Measurements from ENCODE around the gene KRTAP20-3. TPM values are rescaled to one million over a fixed set of nuclear protein-coding genes. Genes with fewer than 3 reads are reported as not detected.

The KRTAP20-3 gene
- not detected for polyA plus RNA-seq (ENCODE audit: insufficient read length)

DNA sequence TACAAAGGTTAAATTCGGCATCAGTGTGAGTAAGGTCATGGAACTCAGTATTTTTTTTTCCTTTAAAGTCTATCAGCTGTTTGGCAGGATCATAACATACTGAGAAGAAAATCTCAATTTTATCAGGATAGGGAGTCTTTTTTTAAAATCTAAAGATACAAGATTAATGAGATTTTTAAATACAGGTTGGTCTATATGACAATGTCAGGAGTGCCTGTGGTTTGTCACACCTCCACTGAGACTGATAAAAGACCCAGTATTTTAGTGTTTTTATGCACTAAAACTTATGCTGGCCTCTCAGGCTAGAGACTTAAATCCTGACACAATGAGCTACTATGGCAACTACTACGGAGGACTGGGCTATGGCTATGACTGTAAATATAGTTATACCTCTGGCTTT lies at the start of gene KRTAP20-3:
Gene KRTAP20-3 (plus strand): TSS at position 301 of the 400 bp plus-strand sequence.
- DNase-seq (ENCODE audit: low read depth), result no peak

DNA sequence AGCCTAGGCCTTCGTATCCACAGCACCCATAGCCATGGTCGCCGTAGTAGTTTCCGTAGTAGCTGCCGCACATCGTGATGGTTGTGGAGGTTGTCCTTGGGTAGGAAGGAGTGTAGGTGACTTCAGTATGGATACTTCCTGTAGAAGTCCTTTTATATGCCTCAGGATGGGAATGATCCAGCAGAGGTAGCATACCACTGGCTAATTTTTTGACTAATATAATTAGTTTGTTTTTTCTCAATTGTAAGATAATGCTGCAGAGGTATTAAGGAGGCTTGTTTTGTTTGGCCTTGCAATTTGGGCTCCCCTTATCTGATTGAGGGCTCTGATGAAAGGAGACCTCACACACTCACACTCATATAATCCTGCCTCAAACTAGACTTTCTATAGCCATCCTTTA lies 43.9 kb upstream of the KRTAP20-3 start, which contains the start of gene KRTAP6-2:
Gene KRTAP6-2 (minus strand): TSS at position 101 of the 400 bp plus-strand sequence. CDS start 28 bp downstream, at position 73.
- DNase-seq (ENCODE audit: low read depth), result no peak

- no peak for DNase-seq (ENCODE audit: low read depth)
Measured at GRCh38 chr21:30600787-30601186, 41.9 kb upstream of the KRTAP20-3 start, which contains the start of gene KRTAP22-1. KRTAP22-1 (plus strand) TSS chr21:30601087.

DNA sequence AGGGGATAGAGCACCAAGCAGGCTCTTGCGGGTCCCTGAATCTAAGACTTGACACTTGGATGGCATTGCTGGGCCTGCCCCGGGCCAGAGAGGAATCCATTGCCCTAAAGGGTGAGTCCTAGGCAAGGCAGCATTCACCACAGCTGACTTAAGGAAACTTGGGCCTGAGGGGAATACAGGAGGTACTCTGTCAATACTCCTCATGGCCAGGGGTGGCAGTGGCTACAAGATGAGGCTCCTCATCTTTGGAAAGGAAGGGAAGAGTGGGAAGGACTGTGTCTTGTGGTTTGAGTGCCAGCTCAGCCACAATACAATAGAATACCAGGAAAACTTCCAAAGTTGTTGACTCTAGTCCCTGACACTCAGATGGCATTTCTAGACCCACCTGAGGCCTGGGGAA lies 36.7 kb upstream of the KRTAP20-3 start:
- DNase-seq (ENCODE audit: low read depth), result no peak

GRCh38 chr21:30612132-30612531 lies 30.5 kb upstream of the KRTAP20-3 start:
- DNase-seq (ENCODE audit: low read depth), result no peak

DNA sequence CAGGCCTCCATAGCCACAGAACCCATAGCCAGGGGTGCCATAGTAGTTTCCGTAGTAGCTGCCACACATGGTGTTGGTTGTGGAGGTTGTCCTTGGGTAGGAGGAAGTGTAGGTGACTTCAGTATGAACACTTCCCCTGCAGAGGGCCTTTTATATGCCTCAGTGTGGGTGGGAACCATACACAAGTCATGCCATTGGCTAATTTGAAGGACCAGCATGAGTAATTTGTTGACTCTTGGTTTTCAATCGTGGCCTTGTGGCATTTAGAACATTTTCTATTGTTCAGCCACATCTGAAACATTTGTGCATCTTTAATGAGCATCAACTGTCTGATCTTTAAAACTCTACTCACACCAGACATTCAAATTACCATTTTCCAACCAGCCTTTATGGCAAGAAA lies 28.8 kb upstream of the KRTAP20-3 start, which contains the start of gene KRTAP6-1:
Gene KRTAP6-1 (minus strand): TSS at position 95 of the 400 bp plus-strand sequence. CDS start 26 bp downstream, at position 69.
- no peak for DNase-seq (ENCODE audit: low read depth)

GRCh38 chr21:30615199-30615598 lies 27.5 kb upstream of the KRTAP20-3 start:
- no peak for DNase-seq (ENCODE audit: low read depth)

GRCh38 chr21:30616125-30616524 lies 26.5 kb upstream of the KRTAP20-3 start, which contains the start of gene KRTAP20-1:
KRTAP20-1 (plus strand) TSS chr21:30616425; CDS start chr21:30616455, 30 bp downstream.
- DNase-seq (ENCODE audit: low read depth), result no peak

GRCh38 chr21:30620080-30620479 lies 22.6 kb upstream of the KRTAP20-3 start:
- DNase-seq (ENCODE audit: low read depth), result no peak

- no peak for DNase-seq (ENCODE audit: low read depth)
Measured at GRCh38 chr21:30620522-30620921, 22.1 kb upstream of the KRTAP20-3 start, which contains the start of gene KRTAP20-4. KRTAP20-4 (plus strand) TSS chr21:30620627.

- no peak for DNase-seq (ENCODE audit: low read depth)
Measured at GRCh38 chr21:30623362-30623761, 19.3 kb upstream of the KRTAP20-3 start.

DNA sequence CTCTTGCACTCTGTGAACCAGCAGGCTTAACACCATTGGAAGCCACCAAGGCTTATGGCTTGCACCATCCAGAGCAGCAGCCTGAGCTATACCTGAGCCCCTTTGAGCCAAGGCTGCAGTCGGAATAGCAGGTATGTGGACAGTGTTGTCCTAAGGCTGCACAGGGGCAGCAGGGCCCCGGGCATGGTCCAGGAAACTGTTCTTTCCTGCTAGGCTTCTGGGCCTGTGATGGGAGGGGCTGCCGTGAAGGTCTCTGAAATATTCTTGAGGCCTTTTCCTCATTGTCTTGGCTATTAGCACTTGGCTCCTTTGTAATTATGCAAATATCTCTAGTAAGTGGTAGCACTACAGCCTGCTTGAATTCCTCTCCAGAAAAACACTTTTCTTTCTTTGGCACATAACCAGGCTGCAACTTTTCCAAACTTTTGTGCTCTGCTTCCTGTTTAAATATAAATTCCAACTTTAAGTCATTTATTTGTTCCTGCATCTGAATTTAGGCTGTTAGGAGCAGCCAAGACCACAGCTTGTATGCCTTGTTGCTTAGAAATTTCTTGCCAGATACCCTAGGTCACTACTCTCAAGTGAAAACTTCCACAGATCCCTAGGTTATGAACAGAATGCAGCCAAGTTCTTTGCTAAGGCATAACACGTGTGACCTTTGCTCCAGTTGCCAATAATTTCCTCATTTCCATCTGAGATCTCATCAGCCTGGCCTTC lies 17.1 kb upstream of the KRTAP20-3 start:
- no peak for DNase-seq (ENCODE audit: low read depth)

GRCh38 chr21:30628109-30628508 lies 14.6 kb upstream of the KRTAP20-3 start:
- no peak for DNase-seq (ENCODE audit: low read depth)

- DNase-seq (ENCODE audit: low read depth), result no peak
Measured at GRCh38 chr21:30629200-30629599, 13.5 kb upstream of the KRTAP20-3 start.

DNA sequence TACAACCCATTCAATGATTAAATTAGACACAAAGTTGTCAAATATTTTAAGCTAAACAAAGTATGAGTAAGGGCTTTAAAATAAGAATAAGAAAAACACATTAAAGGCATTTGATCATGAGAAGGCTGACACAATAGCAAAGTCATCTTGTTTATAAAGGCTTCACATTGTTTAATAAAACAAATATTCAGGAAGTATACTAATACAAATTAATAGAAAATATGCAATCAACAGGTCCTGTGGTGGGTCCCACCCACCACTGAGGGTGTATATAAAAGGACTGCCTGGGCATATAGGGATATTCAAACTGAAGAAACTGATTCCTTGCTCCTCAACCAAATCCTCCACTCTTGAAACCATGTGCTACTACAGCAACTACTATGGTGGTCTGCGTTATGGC lies 7.8 kb upstream of the KRTAP20-3 start, which contains the start of gene KRTAP20-2:
Gene KRTAP20-2 (plus strand): TSS at position 301 of the 400 bp plus-strand sequence. CDS start 58 bp downstream, at position 359.
- DNase-seq (ENCODE audit: low read depth), result no peak

GRCh38 chr21:30638686-30639085 lies 4.0 kb upstream of the KRTAP20-3 start:
- DNase-seq (ENCODE audit: low read depth), result no peak

GRCh38 chr21:30646904-30647414 lies 4.3 kb downstream of the KRTAP20-3 start:
- DNase-seq (ENCODE audit: low read depth), result no peak

GRCh38 chr21:30652891-30653290 lies 10.2 kb downstream of the KRTAP20-3 start:
- DNase-seq (ENCODE audit: low read depth), result no peak

GRCh38 chr21:30668776-30669175 lies 26.1 kb downstream of the KRTAP20-3 start:
- no peak for DNase-seq (ENCODE audit: low read depth)

DNA sequence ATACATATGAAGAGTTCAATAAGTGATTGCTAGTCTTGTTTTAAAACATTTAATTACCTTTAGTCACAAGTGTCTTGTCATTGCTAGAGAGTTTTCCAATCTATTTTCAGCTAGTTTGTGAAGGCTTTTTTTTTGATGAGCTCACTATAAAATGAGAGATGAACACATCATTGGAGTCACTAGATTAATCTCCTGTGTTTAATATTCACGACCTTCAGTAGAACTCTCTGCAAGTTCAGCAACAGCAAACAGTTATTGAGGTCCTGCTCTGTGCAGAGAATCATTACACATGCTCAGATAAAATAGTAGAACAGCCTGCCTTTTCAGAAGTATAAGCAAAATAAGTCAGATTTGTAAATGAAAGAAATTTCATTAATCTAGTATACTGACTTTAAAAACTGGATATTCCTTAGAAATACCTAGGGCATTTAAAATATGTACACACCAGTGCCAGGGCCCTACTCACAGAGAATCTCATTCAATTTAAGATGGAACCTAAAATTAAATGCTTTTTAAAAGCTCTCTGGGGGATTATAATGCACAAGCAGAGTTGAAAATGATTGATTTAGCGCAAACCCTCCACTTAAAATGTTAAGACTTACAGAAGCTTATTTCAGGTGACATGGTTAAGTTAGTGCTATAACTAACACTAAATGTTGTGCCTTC lies 30.5 kb downstream of the KRTAP20-3 start:
- DNase-seq (ENCODE audit: low read depth), result no peak

- no peak for DNase-seq (ENCODE audit: low read depth)
Measured at GRCh38 chr21:30674312-30674711, 31.6 kb downstream of the KRTAP20-3 start.

GRCh38 chr21:30676737-30677136 lies 34.1 kb downstream of the KRTAP20-3 start:
- no peak for DNase-seq (ENCODE audit: low read depth)
